ENCODE data around the gene ACOT7.

DNA sequence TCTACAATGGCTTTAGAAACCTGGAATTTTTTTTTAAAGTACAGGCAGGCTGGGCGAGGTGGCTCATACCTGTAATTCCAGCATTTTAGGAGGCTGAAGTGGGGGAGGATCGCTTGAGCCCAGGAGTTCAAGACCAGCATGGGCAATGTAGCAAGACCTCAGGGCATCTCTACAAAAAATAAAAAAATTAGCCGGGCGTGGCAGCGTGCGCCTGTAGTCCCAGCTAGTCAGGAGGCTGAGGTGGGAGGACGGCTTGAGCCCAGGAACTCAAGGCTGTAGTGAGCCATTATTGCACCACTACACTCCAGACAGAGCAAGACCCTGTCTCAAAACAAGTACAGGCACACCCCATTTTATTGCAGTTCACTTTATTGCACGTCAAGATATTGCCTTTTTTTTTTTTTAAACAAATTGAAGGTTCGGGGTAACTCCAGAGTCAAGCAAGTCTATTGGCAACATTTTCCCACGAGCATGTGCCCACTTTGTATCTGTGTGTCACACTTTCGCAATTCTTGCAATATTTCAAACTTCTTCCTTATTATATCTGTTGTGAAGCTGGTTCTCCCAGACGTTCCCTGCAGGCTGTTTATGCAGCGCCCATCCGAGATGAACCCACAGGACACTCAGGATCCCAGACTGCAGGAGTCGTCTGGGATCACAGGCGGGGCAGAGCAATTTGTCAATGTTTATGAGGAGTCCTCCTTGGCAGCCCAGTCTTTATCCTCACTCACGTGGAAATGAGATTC is 21.5 kb upstream of the ACOT7 start:
- TF ChIP-seq, protein P1, sequence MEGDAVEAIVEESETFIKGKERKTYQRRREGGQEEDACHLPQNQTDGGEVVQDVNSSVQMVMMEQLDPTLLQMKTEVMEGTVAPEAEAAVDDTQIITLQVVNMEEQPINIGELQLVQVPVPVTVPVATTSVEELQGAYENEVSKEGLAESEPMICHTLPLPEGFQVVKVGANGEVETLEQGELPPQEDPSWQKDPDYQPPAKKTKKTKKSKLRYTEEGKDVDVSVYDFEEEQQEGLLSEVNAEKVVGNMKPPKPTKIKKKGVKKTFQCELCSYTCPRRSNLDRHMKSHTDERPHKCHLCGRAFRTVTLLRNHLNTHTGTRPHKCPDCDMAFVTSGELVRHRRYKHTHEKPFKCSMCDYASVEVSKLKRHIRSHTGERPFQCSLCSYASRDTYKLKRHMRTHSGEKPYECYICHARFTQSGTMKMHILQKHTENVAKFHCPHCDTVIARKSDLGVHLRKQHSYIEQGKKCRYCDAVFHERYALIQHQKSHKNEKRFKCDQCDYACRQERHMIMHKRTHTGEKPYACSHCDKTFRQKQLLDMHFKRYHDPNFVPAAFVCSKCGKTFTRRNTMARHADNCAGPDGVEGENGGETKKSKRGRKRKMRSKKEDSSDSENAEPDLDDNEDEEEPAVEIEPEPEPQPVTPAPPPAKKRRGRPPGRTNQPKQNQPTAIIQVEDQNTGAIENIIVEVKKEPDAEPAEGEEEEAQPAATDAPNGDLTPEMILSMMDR (conservative IDR thresholded peaks at IDR 0.05; ENCODE audit: low read depth in 2 of 2) = no peak
- TF ChIP-seq, protein P2, sequence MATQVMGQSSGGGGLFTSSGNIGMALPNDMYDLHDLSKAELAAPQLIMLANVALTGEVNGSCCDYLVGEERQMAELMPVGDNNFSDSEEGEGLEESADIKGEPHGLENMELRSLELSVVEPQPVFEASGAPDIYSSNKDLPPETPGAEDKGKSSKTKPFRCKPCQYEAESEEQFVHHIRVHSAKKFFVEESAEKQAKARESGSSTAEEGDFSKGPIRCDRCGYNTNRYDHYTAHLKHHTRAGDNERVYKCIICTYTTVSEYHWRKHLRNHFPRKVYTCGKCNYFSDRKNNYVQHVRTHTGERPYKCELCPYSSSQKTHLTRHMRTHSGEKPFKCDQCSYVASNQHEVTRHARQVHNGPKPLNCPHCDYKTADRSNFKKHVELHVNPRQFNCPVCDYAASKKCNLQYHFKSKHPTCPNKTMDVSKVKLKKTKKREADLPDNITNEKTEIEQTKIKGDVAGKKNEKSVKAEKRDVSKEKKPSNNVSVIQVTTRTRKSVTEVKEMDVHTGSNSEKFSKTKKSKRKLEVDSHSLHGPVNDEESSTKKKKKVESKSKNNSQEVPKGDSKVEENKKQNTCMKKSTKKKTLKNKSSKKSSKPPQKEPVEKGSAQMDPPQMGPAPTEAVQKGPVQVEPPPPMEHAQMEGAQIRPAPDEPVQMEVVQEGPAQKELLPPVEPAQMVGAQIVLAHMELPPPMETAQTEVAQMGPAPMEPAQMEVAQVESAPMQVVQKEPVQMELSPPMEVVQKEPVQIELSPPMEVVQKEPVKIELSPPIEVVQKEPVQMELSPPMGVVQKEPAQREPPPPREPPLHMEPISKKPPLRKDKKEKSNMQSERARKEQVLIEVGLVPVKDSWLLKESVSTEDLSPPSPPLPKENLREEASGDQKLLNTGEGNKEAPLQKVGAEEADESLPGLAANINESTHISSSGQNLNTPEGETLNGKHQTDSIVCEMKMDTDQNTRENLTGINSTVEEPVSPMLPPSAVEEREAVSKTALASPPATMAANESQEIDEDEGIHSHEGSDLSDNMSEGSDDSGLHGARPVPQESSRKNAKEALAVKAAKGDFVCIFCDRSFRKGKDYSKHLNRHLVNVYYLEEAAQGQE (IDR thresholded peaks at IDR 0.05; ENCODE audit: unreplicated experiment) = no peak
- TF ChIP-seq CREB1 (CRISPR knock-in tag; IDR thresholded peaks at IDR 0.05; ENCODE audit: low read depth) (no peak), POLR2AphosphoS5 (IDR thresholded peaks at IDR 0.05; ENCODE audit: low read depth) (no peak), JUNB (IDR thresholded peaks at IDR 0.05; ENCODE audit: unreplicated experiment) (no peak)
- TF ChIP-seq, protein P3, sequence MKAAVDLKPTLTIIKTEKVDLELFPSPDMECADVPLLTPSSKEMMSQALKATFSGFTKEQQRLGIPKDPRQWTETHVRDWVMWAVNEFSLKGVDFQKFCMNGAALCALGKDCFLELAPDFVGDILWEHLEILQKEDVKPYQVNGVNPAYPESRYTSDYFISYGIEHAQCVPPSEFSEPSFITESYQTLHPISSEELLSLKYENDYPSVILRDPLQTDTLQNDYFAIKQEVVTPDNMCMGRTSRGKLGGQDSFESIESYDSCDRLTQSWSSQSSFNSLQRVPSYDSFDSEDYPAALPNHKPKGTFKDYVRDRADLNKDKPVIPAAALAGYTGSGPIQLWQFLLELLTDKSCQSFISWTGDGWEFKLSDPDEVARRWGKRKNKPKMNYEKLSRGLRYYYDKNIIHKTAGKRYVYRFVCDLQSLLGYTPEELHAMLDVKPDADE (IDR thresholded peaks at IDR 0.05) = no peak

Measured in GM23338 (cell line).